Measurements from ENCODE around the gene B3GNT7. TPM values are rescaled to one million over a fixed set of nuclear protein-coding genes. Genes with fewer than 3 reads are reported as not detected.

B3GNT7 gene
- total and polyA plus RNA-seq, 2 of the 8 experiments (the other 6 are each of a cell fraction or from before 2014, with no cell fraction given): 26.4 to 73.1 TPM

DNA sequence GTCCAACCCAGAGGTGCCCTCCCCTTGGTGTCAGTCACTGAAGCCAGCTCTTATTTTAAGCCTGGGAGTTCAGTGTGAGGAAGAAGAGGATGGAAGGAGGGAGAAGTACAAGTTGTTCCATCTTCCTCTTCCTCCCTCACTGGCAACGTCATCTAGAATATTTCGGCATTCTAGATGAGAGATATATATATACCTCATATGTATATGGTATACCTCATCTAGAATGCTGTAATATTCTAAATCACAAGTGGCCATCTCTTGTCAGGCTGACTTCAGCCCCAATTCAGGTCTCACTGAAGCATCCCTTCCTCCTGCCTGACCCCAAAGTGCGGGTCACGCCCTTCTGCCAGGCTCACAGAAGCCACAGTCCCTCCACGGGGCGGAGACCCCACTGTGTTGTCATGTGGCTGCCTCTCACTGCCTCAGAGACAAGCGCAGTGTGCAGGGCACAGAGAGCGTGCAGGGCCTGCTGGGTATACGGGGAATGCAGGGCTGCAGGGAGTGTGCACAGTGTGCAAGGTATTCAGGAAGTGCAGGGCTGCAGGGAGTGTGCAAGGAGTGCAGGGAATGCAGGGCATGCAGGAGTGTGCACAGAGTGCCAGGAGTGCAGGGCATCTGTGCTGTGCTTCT lies 32.8 kb upstream of the B3GNT7 start:
- no peak for FAIRE-seq
- DNase-seq (ENCODE audit: low read depth in 1 of 2, low spot score in 2 of 2): no peak

More for the DNA sequence above, 32.8 kb upstream of the B3GNT7 start:
- peaks cover 2 to 16% (median 4%) of the 10 kb centered on the region in 4 experiments; a peak in 6 of 7 replicates for H3K4me1 ChIP-seq (replicated peaks in 1 of 4; ENCODE audit: control insufficient read depth in 3 of 4, insufficient read depth in 4 of 4, low read length in 3 of 4)
- H4K8ac ChIP-seq (ENCODE audit: extremely low read depth, insufficient read depth, low read length): peak overlapping the region; percentile 9
- H3K4me2 ChIP-seq (ENCODE audit: insufficient read depth in 1 of 2, low read depth in 2 of 2, low read length in 2 of 2): no peak overlapping the region
- no peaks in the 10 kb centered on the region for H4K20me1 ChIP-seq (replicated peaks in 1 of 2; ENCODE audit: control insufficient read depth in 1 of 2, insufficient read depth in 2 of 2, low read length in 2 of 2)
- H2AFZ ChIP-seq (ENCODE audit: low read length): no peak overlapping the region
- H3K9ac ChIP-seq (replicated peaks in 1 of 4; ENCODE audit: extremely low read depth in 1 of 4, low read depth in 3 of 4, low read length in 3 of 4): no peak overlapping the region
- no peak overlapping the region for H2BK120ac ChIP-seq (replicated peaks; ENCODE audit: low read depth, low read length)
- peak overlapping the region; percentile 48; the same call in 1 of the 2 replicates for H2BK20ac ChIP-seq (ENCODE audit: low read length)
- 94% methylated on average over 9 of the region's 9 CpGs; no CpG with 5 or more reads in 1 of the 2 experiments for WGBS, 2 experiments (ENCODE audit: extremely low coverage in 1 of 2, insufficient coverage in 1 of 2, insufficient read length in 1 of 2, insufficient replicate concordance in 2 of 2, low coverage in 1 of 2, low lambda C conversion rate in 2 of 2, missing lambda C conversion rate in 1 of 2)
- no peak overlapping the region for H3K4me3 ChIP-seq (ENCODE audit: extremely low read depth in 1 of 4, insufficient read depth in 2 of 4, low read depth in 3 of 4, low read length in 4 of 4)
- no peaks in the 10 kb centered on the region for H3K9me3 ChIP-seq (ENCODE audit: insufficient read depth in 2 of 2, low read depth in 1 of 2, low read length in 1 of 2)
- H3K14ac ChIP-seq (ENCODE audit: insufficient read length): no peak overlapping the region
- H3K4ac ChIP-seq (replicated peaks; ENCODE audit: insufficient read length, low read depth, low read length): peak overlapping the region; percentile 87
- no peaks in the 10 kb centered on the region for H3K23me2 ChIP-seq (ENCODE audit: low read depth, low read length)
- no peak overlapping the region for H3K23ac ChIP-seq (ENCODE audit: insufficient read length)
- H2BK12ac ChIP-seq (ENCODE audit: low read depth, low read length): peak overlapping the region; percentile 90; the same call in 1 of the 2 replicates
- H3K79me2 ChIP-seq (ENCODE audit: control insufficient read depth in 1 of 2, insufficient read depth in 2 of 2, low read length in 2 of 2): no peaks in the 10 kb centered on the region
- no peak overlapping the region for H4K5ac ChIP-seq (ENCODE audit: insufficient read length, low read depth, low read length)
- H3K79me1 ChIP-seq (ENCODE audit: low read depth, low read length): no peaks in the 10 kb centered on the region
- ChIA-PET CTCF (ENCODE audit: partially characterized antibody) (interaction anchor here (1.1 to 26.8 kb wide), 9 partner anchors 10 to 135 kb away, joined by 3 to 617 read pairs (median 7); partner anchors contain the start of gene B3GNT7), POLR2A (ENCODE audit: partially characterized antibody) (interaction anchor here (0.6 to 2.0 kb wide), 5 partner anchors 9 to 118 kb away, joined by 3 to 13 read pairs (median 3); partner anchors contain the start of gene NCL)
- no peaks in the 10 kb centered on the region for H3K27me3 ChIP-seq (replicated peaks in 1 of 4; ENCODE audit: control insufficient read depth in 3 of 4, extremely low read depth in 1 of 4, insufficient read depth in 3 of 4, low read length in 3 of 4)
- peak overlapping the region; percentile 14 for H4K91ac ChIP-seq (replicated peaks; ENCODE audit: insufficient read length, low read length)
- peak overlapping the region; percentile 77; the same call in 1 of the 2 replicates for H2AK5ac ChIP-seq (ENCODE audit: low read depth, low read length)
- peak overlapping the region; percentile 38; the same call in 1 of the 2 replicates for H3K18ac ChIP-seq (ENCODE audit: extremely low read depth, low read length)
- TF ChIP-seq HDAC2 (IDR thresholded peaks at IDR 0.05; ENCODE audit: borderline replicate concordance in 1 of 2, low read depth in 2 of 2, low read length in 2 of 2) (no peak), KDM1A (IDR thresholded peaks at IDR 0.05; ENCODE audit: borderline replicate concordance, low read length) (no peak), SAP30 (IDR thresholded peaks at IDR 0.05; ENCODE audit: insufficient read depth, insufficient replicate concordance, low read length) (no peak), JUND (IDR thresholded peaks at IDR 0.05; ENCODE audit: low read length) (no peak), TCF12 (IDR thresholded peaks at IDR 0.05; ENCODE audit: low read depth, low read length) (no peak), ZNF274 (IDR thresholded peaks at IDR 0.05; ENCODE audit: borderline replicate concordance, extremely low read depth, low read length) (no peak), BRCA1 (IDR thresholded peaks at IDR 0.05; ENCODE audit: low read depth, low read length) (no peak)
- TF ChIP-seq, protein P1, sequence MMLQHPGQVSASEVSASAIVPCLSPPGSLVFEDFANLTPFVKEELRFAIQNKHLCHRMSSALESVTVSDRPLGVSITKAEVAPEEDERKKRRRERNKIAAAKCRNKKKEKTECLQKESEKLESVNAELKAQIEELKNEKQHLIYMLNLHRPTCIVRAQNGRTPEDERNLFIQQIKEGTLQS (IDR thresholded peaks at IDR 0.05; ENCODE audit: insufficient read depth, low read depth, low read length): no peak
- H3K27ac ChIP-seq (ENCODE audit: low read depth, low read length): no peak overlapping the region
- H2BK5ac ChIP-seq (ENCODE audit: low read depth, low read length): peak overlapping the region; percentile 87
- no peaks in the 10 kb centered on the region for H3K36me3 ChIP-seq (ENCODE audit: control insufficient read depth in 2 of 4, insufficient read depth in 4 of 4, low read length in 3 of 4)
- no peak overlapping the region for H3K56ac ChIP-seq (replicated peaks; ENCODE audit: insufficient read length, low read depth, low read length)
- H2BK15ac ChIP-seq (ENCODE audit: low read length): peak overlapping the region; percentile 98; the same call in 1 of the 2 replicates
